ENCODE data around the gene AQP7.
"Not testable (repeated sequence)": the region's sequence is repeated elsewhere in the genome, so short reads cannot be mapped to it uniquely, and the experiment has no call there.

The AQP7 gene

DNA sequence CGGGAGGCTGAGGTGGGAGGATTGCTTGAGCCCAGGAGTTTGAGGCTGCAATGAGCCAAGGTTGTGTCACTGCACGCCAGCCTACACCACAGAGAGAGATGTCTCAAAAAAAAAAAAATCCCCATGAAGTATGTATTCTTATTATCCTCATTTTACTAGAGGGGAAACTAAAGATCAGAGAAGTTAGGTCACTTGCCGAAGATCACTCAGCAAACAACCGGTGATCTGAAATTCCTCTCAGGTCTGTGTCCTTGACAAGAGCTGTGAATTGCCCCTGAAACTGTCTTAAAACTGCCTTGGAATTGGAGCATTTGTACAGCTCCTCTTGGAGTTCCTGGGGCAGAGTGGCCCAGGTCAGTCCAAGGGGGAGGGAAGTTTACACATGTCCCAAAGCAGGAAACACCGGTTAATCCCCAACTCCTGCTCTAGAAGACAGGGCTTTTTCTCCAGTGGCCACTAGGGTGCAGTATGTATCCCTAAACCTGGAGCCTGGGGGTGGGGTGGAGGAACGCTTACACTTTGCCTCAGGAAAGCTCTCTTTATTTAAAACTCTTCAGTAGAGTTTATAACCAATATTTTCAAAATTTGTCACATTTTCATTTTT lies 27.6 kb downstream of the AQP7 start:
- peak; percentile 68 for DNase-seq

DNA sequence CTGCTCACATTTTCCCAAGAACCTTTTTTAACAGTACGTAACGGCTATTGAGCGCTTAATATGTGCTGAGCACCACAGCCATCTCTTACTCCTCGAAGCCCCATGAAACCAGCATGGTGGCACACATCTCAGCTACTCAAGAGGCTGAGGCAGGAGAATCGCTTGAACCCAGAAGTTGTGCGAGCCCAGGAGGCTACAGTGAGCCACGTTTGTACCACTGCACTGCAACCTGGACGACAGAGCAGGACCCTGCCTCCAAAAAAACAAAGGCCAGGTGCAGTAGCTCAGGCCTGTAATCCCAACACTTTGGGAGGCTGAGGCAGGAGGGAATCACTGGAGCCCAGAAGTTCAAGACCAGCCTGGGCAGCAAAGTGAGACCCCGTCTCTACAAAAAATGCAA lies 28.2 kb downstream of the AQP7 start:
- DNase-seq: no peak

DNA sequence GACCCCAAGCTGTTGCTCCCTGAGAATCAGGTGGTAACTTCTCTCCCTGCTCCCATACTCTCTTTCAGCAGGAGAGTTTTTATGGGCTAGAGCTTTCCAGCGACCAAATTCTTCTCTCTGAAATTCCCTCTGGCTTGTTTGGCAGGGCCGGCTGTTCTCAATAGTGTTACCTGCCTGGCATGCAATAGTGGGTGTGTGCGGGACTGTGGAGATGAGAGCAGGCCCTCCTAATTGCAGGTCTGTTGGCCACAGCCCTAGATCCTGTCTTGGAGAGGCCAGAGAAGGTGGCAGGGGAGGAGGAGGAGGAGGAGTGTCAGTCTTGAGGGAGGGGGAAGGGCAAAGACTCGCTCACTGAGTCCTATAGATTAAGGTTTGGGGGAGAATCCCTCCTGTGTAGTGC lies 29.5 kb downstream of the AQP7 start:
- DNase-seq: no peak

GRCh38 chr9:33366979-33367480 lies 35.3 kb downstream of the AQP7 start:
- DNase-seq: no peak

DNA sequence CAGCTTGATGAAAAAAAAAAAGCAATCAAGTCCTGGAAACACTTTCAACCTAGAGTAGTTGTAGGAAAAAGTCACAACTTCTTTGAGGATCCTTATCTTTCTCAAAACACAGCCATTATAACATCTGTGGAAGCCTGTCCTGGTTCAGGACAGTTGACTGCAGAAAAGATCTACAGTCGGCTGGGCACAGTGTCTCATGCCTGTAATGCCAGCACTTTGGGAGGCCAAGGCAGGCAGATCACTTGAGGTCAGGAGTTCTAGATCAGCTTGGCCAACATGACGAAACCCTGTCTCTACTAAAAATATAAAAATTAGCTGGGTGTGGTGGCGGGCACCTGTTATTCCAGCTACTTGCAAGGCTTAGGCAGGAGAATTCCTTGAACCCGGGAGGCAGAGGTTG lies 37.6 kb downstream of the AQP7 start:
- DNase-seq: not testable (repeated sequence)

DNA sequence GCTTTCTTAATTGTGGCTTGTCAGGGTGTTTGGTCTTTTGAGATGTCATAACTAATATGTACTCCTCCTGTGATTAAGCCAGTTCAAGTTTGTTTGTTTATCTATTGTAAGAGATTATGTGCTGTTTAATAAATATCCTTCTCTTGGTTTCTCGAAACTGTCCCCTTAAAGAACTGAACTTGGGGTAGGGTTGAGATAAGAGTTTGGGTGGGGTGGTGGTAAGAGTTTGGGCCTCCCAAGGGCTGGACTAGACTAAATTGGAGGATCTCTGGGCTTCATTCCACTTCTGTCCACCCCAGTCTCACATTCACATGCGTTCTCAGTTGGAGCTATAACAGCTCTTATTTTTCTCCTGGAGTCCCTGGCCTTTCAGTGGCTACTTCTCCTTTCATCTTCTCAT lies 38.2 kb downstream of the AQP7 start:
- no peak for DNase-seq

- not testable (repeated sequence) for DNase-seq
Measured at GRCh38 chr9:33358641-33359040, 43.7 kb downstream of the AQP7 start.

- DNase-seq: no peak
Measured at GRCh38 chr9:33355933-33356332, 46.4 kb downstream of the AQP7 start.

DNA sequence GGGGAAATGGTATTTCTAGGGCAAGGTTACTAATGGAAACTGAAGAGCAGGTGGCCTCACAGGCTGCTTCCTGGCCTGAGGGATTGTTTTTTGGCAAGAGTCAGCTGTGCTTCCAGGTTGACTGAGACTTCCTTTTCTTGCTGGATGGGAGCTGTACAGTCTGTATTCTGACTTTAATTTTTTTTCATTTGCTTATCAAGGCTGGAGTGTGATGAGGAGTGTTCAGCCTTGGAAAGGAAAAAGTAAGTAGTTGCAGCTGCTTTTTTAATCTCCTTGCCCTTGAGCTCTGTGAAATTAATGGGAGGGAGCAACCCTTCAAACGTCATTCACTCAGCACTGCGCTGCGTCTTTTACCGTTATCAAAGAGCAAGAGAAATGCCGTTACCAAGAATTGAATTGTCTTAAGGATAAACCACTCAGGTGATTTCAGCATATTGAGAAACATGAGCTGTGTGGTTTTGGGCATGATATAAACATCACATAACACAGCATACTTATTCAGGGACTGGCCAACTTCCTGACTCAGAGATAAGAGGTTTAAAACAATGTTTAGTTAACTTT lies 47.6 kb downstream of the AQP7 start:
- no peak for DNase-seq

DNA sequence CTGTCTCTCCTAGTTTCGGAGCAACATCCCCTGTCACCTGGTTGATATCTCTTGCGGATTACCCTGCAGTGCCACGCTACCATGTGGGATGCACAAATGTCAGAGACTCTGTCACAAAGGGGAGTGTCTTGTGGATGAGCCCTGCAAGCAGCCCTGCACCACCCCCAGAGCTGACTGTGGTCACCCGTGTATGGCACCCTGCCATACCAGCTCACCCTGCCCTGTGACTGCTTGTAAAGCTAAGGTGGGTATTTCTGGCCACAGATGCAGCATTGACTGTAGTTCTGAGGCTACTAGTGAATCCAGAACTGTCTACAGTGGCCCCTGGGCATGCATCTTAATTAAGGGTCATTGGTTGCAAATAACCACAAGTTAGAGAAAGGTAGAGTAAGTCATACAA lies 50.8 kb downstream of the AQP7 start:
- DNase-seq: no peak

DNA sequence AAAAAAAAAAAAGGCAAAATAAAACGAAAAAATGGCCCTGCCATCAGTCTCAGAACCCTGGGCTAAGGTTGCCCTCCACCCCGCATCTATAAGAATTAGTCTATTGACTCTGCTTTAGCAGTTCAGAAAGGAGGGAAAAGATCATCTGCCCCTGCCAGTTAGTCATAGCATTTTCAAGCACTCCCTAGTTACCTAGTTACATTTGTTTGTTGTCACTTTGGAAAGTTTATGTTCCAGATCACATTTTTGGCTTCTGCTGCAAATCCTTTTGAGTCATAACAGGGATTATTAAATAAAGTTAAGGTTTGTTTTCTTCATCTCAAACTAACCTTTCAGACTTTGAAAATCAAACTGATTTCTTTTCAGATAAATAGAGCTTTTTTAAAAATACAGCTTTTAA lies 52.1 kb downstream of the AQP7 start:
- peak; percentile 18 for DNase-seq

- DNase-seq: no peak
Measured at GRCh38 chr9:33349743-33350142, 52.6 kb downstream of the AQP7 start.

GRCh38 chr9:33348998-33349397 lies 53.4 kb downstream of the AQP7 start:
- DNase-seq: no peak

- no peak for DNase-seq
Measured at GRCh38 chr9:33346564-33346963, 55.8 kb downstream of the AQP7 start.

DNA sequence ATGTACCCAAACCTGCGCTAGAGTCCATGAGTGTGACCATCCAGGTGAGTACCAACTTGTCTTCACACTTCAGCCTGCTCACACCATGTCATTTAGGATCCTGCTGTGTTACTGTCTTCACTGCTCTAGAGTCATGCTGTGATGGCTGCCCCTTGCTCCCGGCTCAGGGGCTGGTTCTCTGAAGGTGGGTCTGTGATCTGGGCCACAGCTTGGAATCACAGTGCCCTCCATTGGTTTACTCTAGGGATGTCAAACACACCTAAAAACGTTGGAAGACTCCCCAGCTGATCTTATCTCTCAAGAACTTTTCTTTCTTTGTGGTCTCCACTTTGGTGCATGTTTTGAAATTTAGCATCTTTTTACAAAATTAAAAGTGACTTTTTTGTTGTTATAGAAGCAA lies 58.2 kb downstream of the AQP7 start:
- no peak for DNase-seq

GRCh38 chr9:33341182-33341581 lies 61.2 kb downstream of the AQP7 start:
- no peak for DNase-seq

- DNase-seq: no peak
Measured at GRCh38 chr9:33340186-33340585, 62.2 kb downstream of the AQP7 start.

All from fibroblast of skin of scalp (primary cell).